Urinary bladder (tissue), 4 donors: ENCODE measurements around the gene ANKRD65. TPM values are rescaled to one million over a fixed set of nuclear protein-coding genes. Genes with fewer than 3 reads are reported as not detected.

Experiments
- DNase-seq: peaks from one replicate; pipeline ENCODE4 v3.0.0-alpha.2; 2015; ENCODE audit errors: extremely low spot score
- H3K27ac ChIP-seq: one replicate; pipeline ENCODE4 v1.5.1; 2013; ENCODE audit warnings: low read depth, mild to moderate bottlenecking, moderate library complexity
- H3K36me3 ChIP-seq: one replicate; pipeline ENCODE4 v1.6.1; 2013; ENCODE audit warnings: mild to moderate bottlenecking, moderate library complexity; ENCODE audit not compliant: insufficient read depth
- H3K4me1 ChIP-seq: one replicate; pipeline ENCODE4 v1.6.1; 2013; ENCODE audit warnings: mild to moderate bottlenecking, moderate library complexity; ENCODE audit not compliant: insufficient read depth
- H3K4me3 ChIP-seq: one replicate; pipeline ENCODE4 v1.5.1; 2013; ENCODE audit warnings: low read depth, low read length
- WGBS: extraction: QIAGEN DNeasy Blood & Tissue Kit; methylation state at CpG from one replicate; pipeline ENCODE4 v1.1.7; 2013; 5-methylcytosine and 5-hydroxymethylcytosine counted together
- polyA plus RNA-seq: library from polyadenylated mRNA; stranded (reverse); fragments of 200-250 nt; gene quantifications from one replicate; pipeline ENCODE4 v1.2.3, GENCODE V29; 2013
- total RNA-seq: library from RNA; depleted of rRNA; stranded (reverse); fragments of >200 nt; gene quantifications from one replicate; pipeline ENCODE4 v1.2.3, GENCODE V29; 2014
- donor health status: healthy with polysubstance abuse.
- donor health status: healthy.

Gene ANKRD65
- total and polyA plus RNA-seq, 2 donors = 5.8 to 17.7 TPM

GRCh38 chr1:1437904-1438376, 16.9 kb upstream of the ANKRD65 start:
- Histone ChIP-seq H3K36me3 (no peaks in the 10 kb centered on the region), H3K4me3 (no peak overlapping the region), H3K4me1 (no peaks in the 10 kb centered on the region), H3K27ac (no peak overlapping the region)
- DNase-seq = no peak
- WGBS = 57% methylated on average over 11 of the region's 11 CpGs

- H3K4me1 ChIP-seq = no peaks in the 10 kb centered on the region
- 73% methylated on average over 31 of the region's 31 CpGs for WGBS
- no peak overlapping the region for H3K27ac ChIP-seq
- no peak for DNase-seq
- H3K4me3 ChIP-seq = no peak overlapping the region
- no peaks in the 10 kb centered on the region for H3K36me3 ChIP-seq
Measured at GRCh38 chr1:1437033-1437903, 16.2 kb upstream of the ANKRD65 start.

GRCh38 chr1:1436630-1437032, 15.6 kb upstream of the ANKRD65 start:
- peak overlapping the region; percentile 66 for H3K4me3 ChIP-seq
- H3K4me1 ChIP-seq = no peaks in the 10 kb centered on the region

GRCh38 chr1:1435911-1436629, 15.0 kb upstream of the ANKRD65 start:
- no peaks in the 10 kb centered on the region for H3K4me1 ChIP-seq
- H3K27ac ChIP-seq = no peak overlapping the region
- H3K36me3 ChIP-seq = no peaks in the 10 kb centered on the region
- DNase-seq = no peak
- H3K4me3 ChIP-seq = peak overlapping the region; percentile 66
- WGBS = 11% methylated on average over 40 of the region's 40 CpGs

More at GRCh38 chr1:1436630-1437032, 15.6 kb upstream of the ANKRD65 start:
- no peaks in the 10 kb centered on the region for H3K36me3 ChIP-seq
- WGBS = 69% methylated on average over 7 of the region's 7 CpGs
- no peak for DNase-seq
- H3K27ac ChIP-seq = no peak overlapping the region

- no peak for DNase-seq
- WGBS = 6% methylated on average over 89 of the region's 89 CpGs
- peak within 1 kb of the TSS; percentile 95 for H3K27ac ChIP-seq
Measured at GRCh38 chr1:1435106-1435903, 14.2 kb upstream of the ANKRD65 start, which contains the start of gene VWA1. VWA1 (plus strand) TSS chr1:1435690; CDS start chr1:1435749, 59 bp downstream.

GRCh38 chr1:1434824-1435105, 13.7 kb upstream of the ANKRD65 start:
- WGBS = 53% methylated on average over 4 of the region's 4 CpGs

More at GRCh38 chr1:1435106-1435903, 14.2 kb upstream of the ANKRD65 start, which contains the start of gene VWA1:
- Histone ChIP-seq H3K36me3 (no peaks in the 10 kb centered on the region), H3K4me1 (no peaks in the 10 kb centered on the region), H3K4me3 (peak within 1 kb of the TSS; percentile 66)

GRCh38 chr1:1434131-1434823, 13.2 kb upstream of the ANKRD65 start:
- no peak for DNase-seq
- no peak overlapping the region for H3K4me3 ChIP-seq

More at GRCh38 chr1:1434824-1435105, 13.7 kb upstream of the ANKRD65 start:
- Histone ChIP-seq H3K4me1 (no peaks in the 10 kb centered on the region), H3K4me3 (no peak overlapping the region), H3K27ac (peak overlapping the region; percentile 95), H3K36me3 (no peaks in the 10 kb centered on the region)
- DNase-seq = no peak

GRCh38 chr1:1433804-1434130, 12.7 kb upstream of the ANKRD65 start:
- Histone ChIP-seq H3K4me3 (no peak overlapping the region), H3K4me1 (no peaks in the 10 kb centered on the region), H3K36me3 (no peaks in the 10 kb centered on the region), H3K27ac (peak overlapping the region; percentile 95)
- 12% methylated on average over 12 of the region's 12 CpGs for WGBS
- no peak for DNase-seq

More at GRCh38 chr1:1434131-1434823, 13.2 kb upstream of the ANKRD65 start:
- H3K4me1 ChIP-seq = no peaks in the 10 kb centered on the region
- WGBS = 5% methylated on average over 32 of the region's 32 CpGs
- peak overlapping the region; percentile 95 for H3K27ac ChIP-seq
- no peaks in the 10 kb centered on the region for H3K36me3 ChIP-seq

- 41% methylated on average over 34 of the region's 34 CpGs for WGBS
- Histone ChIP-seq H3K36me3 (no peaks in the 10 kb centered on the region), H3K4me3 (no peak overlapping the region), H3K27ac (peak overlapping the region; percentile 95), H3K4me1 (no peaks in the 10 kb centered on the region)
- DNase-seq = no peak
Measured at GRCh38 chr1:1432951-1433803, 12.1 kb upstream of the ANKRD65 start.

GRCh38 chr1:1432274-1432950, 11.3 kb upstream of the ANKRD65 start:
- peak overlapping the region; percentile 95 for H3K27ac ChIP-seq

GRCh38 chr1:1431845-1432273, 10.8 kb upstream of the ANKRD65 start:
- H3K4me3 ChIP-seq = no peak overlapping the region
- H3K4me1 ChIP-seq = no peaks in the 10 kb centered on the region
- H3K27ac ChIP-seq = peak overlapping the region; percentile 95
- DNase-seq = no peak
- WGBS = 33% methylated on average over 5 of the region's 5 CpGs
- no peaks in the 10 kb centered on the region for H3K36me3 ChIP-seq

More at GRCh38 chr1:1432274-1432950, 11.3 kb upstream of the ANKRD65 start:
- no peak for DNase-seq
- Histone ChIP-seq H3K4me3 (no peak overlapping the region), H3K36me3 (no peaks in the 10 kb centered on the region), H3K4me1 (no peaks in the 10 kb centered on the region)
- WGBS = 56% methylated on average over 28 of the region's 28 CpGs
